Esophagus muscularis mucosa (tissue), 3 donors: Measurements from ENCODE around the gene FIGLA.

Experiments used
- CTCF ChIP-seq, 3 experiments: fragments of 200-600 bp in 2 of 3; fragments of 450-650 bp in 1 of 3; sonication (generic) in 2 of 3; IDR thresholded peaks; one replicate each; pipeline ENCODE4 v1.5.1; 2017 to 2019; ENCODE audit warnings: antibody characterized with exemption in 3 of 3, mild to moderate bottlenecking in 2 of 3, moderate library complexity in 1 of 3
- POLR2A ChIP-seq: fragments of 450-650 bp; IDR thresholded peaks from one replicate; pipeline ENCODE4 v1.6.1; 2017; ENCODE audit warnings: antibody characterized with exemption, moderate library complexity, mild to moderate bottlenecking, low read depth

GRCh38 chr2:70830366-70830765, 39.9 kb upstream of the FIGLA start:
- TF ChIP-seq POLR2A: no peak
- TF ChIP-seq CTCF (IDR thresholded peaks at IDR 0.05): no peak
